Coronary artery (tissue), 2 donors: Measurements from ENCODE around the gene NAAA.
"Not testable (repeated sequence)": the region's sequence is repeated elsewhere in the genome, so short reads cannot be mapped to it uniquely, and the experiment has no call there.

Experiments
- DNase-seq: peaks from one replicate; pipeline ENCODE4 v3.0.0-alpha.2; 2017; ENCODE audit warnings: low spot score
- H3K27ac ChIP-seq, 2 donors: fragments of 200-600 bp; sonication (generic); one replicate each; pipeline ENCODE4 v1.5.1; 2016 to 2019
- H3K4me3 ChIP-seq: fragments of 200-600 bp; sonication (generic); 2 replicates; pipeline ENCODE4 v1.5.1; 2016; ENCODE audit warnings: mild to moderate bottlenecking, moderate library complexity
- CTCF ChIP-seq: fragments of 200-600 bp; sonication (generic); IDR thresholded peaks from one replicate; pipeline ENCODE4 v1.5.1; 2019; ENCODE audit warnings: antibody characterized with exemption

The NAAA gene

GRCh38 chr4:75963558-75963957 lies 22.7 kb upstream of the NAAA start:
- no peak for DNase-seq
- TF ChIP-seq CTCF, result no peak
- H3K27ac ChIP-seq, result no peak overlapping the region
- no peak overlapping the region for H3K4me3 ChIP-seq

GRCh38 chr4:75962072-75962471 lies 21.3 kb upstream of the NAAA start:
- DNase-seq, H3K27ac ChIP-seq, H3K4me3 ChIP-seq: not testable (repeated sequence)

- DNase-seq, H3K4me3 ChIP-seq, H3K27ac ChIP-seq: not testable (repeated sequence)
These were observed 17.7 kb upstream of the NAAA start for GRCh38 chr4:75958546-75958945.

- H3K27ac ChIP-seq, DNase-seq, H3K4me3 ChIP-seq: not testable (repeated sequence)
These were observed 14.0 kb upstream of the NAAA start for GRCh38 chr4:75954811-75955210.

- Histone ChIP-seq H3K4me3 (no peak overlapping the region), H3K27ac (no peak overlapping the region)
- TF ChIP-seq CTCF, result no peak
- no peak for DNase-seq
These were observed 12.7 kb upstream of the NAAA start for GRCh38 chr4:75953509-75953908.

- no peak for DNase-seq
- Histone ChIP-seq H3K27ac (no peak overlapping the region), H3K4me3 (no peak overlapping the region)
- TF ChIP-seq CTCF, result no peak
These were observed 9.5 kb upstream of the NAAA start for GRCh38 chr4:75950213-75950815.

- Histone ChIP-seq H3K4me3 (no peak overlapping the region), H3K27ac (no peak overlapping the region)
- DNase-seq, result no peak
- TF ChIP-seq CTCF, result no peak
These were observed 8.1 kb upstream of the NAAA start for GRCh38 chr4:75948822-75949444.

- peak; percentile 84 for DNase-seq
- no peak for TF ChIP-seq CTCF
- Histone ChIP-seq H3K4me3 (peak overlapping the region; percentile 98), H3K27ac (peak overlapping the region; percentile 58 to 90)
These were observed 722 bp downstream of the NAAA start for GRCh38 chr4:75939890-75940691.
